ENCODE data around the gene DGKZ. TPM values are rescaled to one million over a fixed set of nuclear protein-coding genes. Genes with fewer than 3 reads are reported as not detected.

Gene DGKZ, protein sequence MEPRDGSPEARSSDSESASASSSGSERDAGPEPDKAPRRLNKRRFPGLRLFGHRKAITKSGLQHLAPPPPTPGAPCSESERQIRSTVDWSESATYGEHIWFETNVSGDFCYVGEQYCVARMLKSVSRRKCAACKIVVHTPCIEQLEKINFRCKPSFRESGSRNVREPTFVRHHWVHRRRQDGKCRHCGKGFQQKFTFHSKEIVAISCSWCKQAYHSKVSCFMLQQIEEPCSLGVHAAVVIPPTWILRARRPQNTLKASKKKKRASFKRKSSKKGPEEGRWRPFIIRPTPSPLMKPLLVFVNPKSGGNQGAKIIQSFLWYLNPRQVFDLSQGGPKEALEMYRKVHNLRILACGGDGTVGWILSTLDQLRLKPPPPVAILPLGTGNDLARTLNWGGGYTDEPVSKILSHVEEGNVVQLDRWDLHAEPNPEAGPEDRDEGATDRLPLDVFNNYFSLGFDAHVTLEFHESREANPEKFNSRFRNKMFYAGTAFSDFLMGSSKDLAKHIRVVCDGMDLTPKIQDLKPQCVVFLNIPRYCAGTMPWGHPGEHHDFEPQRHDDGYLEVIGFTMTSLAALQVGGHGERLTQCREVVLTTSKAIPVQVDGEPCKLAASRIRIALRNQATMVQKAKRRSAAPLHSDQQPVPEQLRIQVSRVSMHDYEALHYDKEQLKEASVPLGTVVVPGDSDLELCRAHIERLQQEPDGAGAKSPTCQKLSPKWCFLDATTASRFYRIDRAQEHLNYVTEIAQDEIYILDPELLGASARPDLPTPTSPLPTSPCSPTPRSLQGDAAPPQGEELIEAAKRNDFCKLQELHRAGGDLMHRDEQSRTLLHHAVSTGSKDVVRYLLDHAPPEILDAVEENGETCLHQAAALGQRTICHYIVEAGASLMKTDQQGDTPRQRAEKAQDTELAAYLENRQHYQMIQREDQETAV
- total RNA-seq = 10 to 100 TPM; 33.3 to 63.2 TPM
- 10 to 100 TPM; 42.2 to 46.0 TPM for polyA plus RNA-seq
- long read RNA-seq, donor 1, partial matches to known transcripts = 12 of 16 reads
- long read RNA-seq, donor 1, other reads (novel, unspliced or antisense) = 0 of 16 reads
- long read RNA-seq, donor 2, partial matches to known transcripts = 748 of 750 reads
- long read RNA-seq, donor 2, other reads (novel, unspliced or antisense) = 0 of 750 reads
- long read RNA-seq, donor 3, partial matches to known transcripts = 7 of 8 reads
- long read RNA-seq, donor 3, other reads (novel, unspliced or antisense) = 0 of 8 reads
- long read RNA-seq, donor 4, partial matches to known transcripts = 0 of 1 reads
- long read RNA-seq, donor 4, other reads (novel, unspliced or antisense) = 0 of 1 reads
- long read RNA-seq, donor 5, partial matches to known transcripts = 5 of 7 reads
- long read RNA-seq, donor 5, other reads (novel, unspliced or antisense) = 0 of 7 reads

- 3 to 7% methylated on average over 34 to 80 of the region's 80 CpGs for WGBS, 2 donors
- Histone ChIP-seq H3K4me3 (peak within 1 kb of the TSS; percentile 67), H3K27me3 (ENCODE audit: control insufficient read depth in 3 of 3, insufficient read depth in 3 of 3, low read length in 2 of 3) (peaks cover 0 to 5% (median 0%) of the 10 kb centered on the region in 3 donors), H3K36me3 (ENCODE audit: control insufficient read depth in 4 of 4, insufficient read depth in 4 of 4, low read length in 4 of 4) (no peaks in the 10 kb centered on the region), H3K9ac (ENCODE audit: insufficient read depth in 1 of 2, low read length in 2 of 2) (peak within 1 kb of the TSS in 1 of 2 donors; percentile 47), H3K9me3 (ENCODE audit: control insufficient read depth in 4 of 4, insufficient read depth in 3 of 4, low read length in 3 of 4) (no peaks in the 10 kb centered on the region), H3K27ac (ENCODE audit: low read depth in 1 of 2, low read length in 1 of 2) (peak within 1 kb of the TSS; percentile 41 to 76), H3K4me1 (ENCODE audit: control insufficient read depth in 5 of 5, insufficient read depth in 5 of 5, low read length in 5 of 5) (peaks cover 4 to 36% (median 20%) of the 10 kb centered on the region in 5 donors)
- TF ChIP-seq, protein P1, sequence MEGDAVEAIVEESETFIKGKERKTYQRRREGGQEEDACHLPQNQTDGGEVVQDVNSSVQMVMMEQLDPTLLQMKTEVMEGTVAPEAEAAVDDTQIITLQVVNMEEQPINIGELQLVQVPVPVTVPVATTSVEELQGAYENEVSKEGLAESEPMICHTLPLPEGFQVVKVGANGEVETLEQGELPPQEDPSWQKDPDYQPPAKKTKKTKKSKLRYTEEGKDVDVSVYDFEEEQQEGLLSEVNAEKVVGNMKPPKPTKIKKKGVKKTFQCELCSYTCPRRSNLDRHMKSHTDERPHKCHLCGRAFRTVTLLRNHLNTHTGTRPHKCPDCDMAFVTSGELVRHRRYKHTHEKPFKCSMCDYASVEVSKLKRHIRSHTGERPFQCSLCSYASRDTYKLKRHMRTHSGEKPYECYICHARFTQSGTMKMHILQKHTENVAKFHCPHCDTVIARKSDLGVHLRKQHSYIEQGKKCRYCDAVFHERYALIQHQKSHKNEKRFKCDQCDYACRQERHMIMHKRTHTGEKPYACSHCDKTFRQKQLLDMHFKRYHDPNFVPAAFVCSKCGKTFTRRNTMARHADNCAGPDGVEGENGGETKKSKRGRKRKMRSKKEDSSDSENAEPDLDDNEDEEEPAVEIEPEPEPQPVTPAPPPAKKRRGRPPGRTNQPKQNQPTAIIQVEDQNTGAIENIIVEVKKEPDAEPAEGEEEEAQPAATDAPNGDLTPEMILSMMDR (IDR thresholded peaks at IDR 0.05; ENCODE audit: control extremely low read depth, extremely low read depth) = peak; percentile 76
- ATAC-seq (ENCODE audit: insufficient read depth, low FRiP score) (peak; percentile 92), DNase-seq (peak; percentile 82 to 91 (median 90))
Observed at GRCh38 chr11:46346886-46347636, at the start of gene DGKZ. Gene DGKZ (plus strand): TSS chr11:46347463. CDS start chr11:46347660, 197 bp downstream.

- Histone ChIP-seq H3K27ac (ENCODE audit: low read depth in 1 of 2, low read length in 1 of 2) (no peak overlapping the region), H3K27me3 (ENCODE audit: control insufficient read depth in 3 of 3, insufficient read depth in 3 of 3, low read length in 2 of 3) (no peaks in the 10 kb centered on the region), H3K4me1 (ENCODE audit: control insufficient read depth in 5 of 5, insufficient read depth in 5 of 5, low read length in 5 of 5) (peaks cover 0 to 36% (median 16%) of the 10 kb centered on the region in 5 donors), H3K9me3 (ENCODE audit: control insufficient read depth in 4 of 4, insufficient read depth in 3 of 4, low read length in 3 of 4) (no peaks in the 10 kb centered on the region), H3K36me3 (ENCODE audit: control insufficient read depth in 4 of 4, insufficient read depth in 4 of 4, low read length in 4 of 4) (peaks cover 0 to 9% (median 0%) of the 10 kb centered on the region in 4 donors), H3K9ac (ENCODE audit: insufficient read depth in 1 of 2, low read length in 2 of 2) (no peak overlapping the region), H3K4me3 (no peak overlapping the region)
- ATAC-seq (ENCODE audit: insufficient read depth, low FRiP score) (no peak), DNase-seq (no peak)
- TF ChIP-seq, protein P1 (IDR thresholded peaks at IDR 0.05; ENCODE audit: control extremely low read depth, extremely low read depth) = no peak
- WGBS, 2 donors = 65 to 74% methylated on average over 8 of the region's 8 CpGs
Observed at GRCh38 chr11:46298699-46299433, 48.4 kb upstream of the DGKZ start.

Measured in lung (tissue), 16 donors.